Islet of Langerhans (tissue), 1 donor: ENCODE results near the gene TTC39B.
"Not testable (repeated sequence)": the region's sequence is repeated elsewhere in the genome, so short reads cannot be mapped to it uniquely, and the experiment has no call there.

Source experiments
- FAIRE-seq: peaks from one replicate; lab custom pipeline; 2011; peaks lifted over from hg19 to GRCh38; lab: Jason Lieb, UNC

TTC39B gene

DNA sequence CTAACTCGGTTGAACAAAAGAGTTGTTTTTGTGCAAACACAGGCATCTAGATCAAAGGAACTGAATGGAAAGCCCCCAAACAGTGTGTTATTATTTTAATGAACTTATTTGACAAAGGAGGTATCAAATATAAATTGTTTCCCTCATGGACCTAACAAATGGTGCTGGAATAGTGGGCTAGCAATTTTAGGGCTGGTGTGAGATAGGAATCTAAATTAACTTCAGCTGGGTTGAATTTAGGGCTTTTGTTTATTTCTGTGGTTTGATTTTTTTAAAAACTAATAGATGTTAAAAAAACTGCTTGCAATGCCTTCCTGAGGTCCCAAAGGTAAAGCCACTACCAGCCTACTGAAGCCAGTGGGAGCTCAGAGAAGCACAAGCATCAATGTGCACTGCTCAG is 42.1 kb downstream of the TTC39B start:
- FAIRE-seq = no peak

DNA sequence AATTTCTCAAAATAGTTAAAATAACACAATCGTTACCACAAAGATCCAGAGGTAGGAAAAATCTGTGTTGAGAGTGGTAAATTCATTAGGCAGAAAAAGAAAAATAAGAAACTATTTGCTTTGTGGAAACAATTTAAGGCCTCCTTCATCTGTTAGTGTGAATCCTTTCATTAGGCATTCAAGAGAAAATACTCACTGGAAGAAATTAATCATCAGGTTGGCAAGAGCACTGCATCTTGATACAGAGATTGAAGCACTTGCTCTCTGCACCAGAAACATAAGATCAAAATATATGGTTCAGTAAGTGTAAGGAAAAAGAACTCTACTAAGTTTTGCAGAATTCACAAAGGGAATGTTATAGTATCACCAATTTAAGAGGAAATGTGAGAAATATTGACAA is 44.4 kb downstream of the TTC39B start:
- FAIRE-seq = no peak

DNA sequence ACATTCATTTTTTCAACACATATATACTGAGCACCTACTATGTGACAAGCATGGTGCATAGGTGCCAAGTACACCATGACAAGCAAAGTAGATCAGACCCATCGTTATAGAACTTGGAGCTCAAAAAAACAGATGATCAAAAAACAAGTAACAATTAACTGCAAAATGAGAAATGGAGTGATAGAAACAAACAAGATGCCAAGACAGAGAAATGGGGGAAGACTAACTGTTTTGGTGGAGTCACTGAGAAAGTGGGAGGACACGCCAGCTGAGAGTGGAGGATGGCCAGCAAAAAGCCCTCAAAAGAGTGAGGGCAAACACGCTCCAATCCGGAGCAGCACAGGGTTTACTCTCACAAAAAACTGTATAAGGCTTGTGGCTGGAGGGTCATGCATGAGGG is 50.6 kb downstream of the TTC39B start:
- no peak for FAIRE-seq

DNA sequence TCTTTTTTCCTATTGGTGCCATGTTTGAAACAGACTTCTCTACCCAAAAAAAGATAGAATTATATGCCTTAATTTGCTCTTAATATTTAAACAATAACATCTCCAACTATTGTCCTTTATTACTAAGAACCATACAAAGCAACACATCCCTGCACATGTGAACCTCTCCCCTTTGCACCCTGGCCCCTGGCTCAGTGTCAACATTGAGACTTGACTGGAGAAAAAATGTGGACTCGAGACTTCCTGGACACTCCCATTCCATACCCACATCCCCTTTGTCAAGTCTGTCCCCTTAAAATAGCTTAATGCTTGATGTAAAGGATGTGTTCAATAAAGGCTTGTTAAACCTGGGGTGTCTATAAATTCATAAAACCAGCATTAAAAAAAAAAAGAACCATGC is 53.2 kb downstream of the TTC39B start:
- no peak for FAIRE-seq

DNA sequence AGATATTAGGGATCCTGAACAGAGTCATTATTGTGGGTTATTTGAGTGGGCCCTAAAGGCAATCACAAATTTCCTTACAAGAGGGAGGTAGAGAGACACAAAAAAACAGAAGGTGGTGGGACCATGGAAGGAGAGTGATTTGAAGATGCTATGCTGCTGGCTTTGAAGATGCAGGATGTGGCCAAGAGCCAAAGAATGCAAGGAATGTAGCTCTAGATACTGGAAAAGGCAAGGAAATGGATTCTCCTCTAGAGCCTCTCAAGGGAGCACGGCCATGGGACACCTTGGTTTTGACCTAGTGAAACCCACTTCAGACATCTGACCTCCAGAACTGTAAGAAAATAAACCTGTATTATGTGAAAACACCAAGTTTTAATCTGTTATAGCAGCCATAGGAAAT is 53.8 kb downstream of the TTC39B start:
- FAIRE-seq = no peak

DNA sequence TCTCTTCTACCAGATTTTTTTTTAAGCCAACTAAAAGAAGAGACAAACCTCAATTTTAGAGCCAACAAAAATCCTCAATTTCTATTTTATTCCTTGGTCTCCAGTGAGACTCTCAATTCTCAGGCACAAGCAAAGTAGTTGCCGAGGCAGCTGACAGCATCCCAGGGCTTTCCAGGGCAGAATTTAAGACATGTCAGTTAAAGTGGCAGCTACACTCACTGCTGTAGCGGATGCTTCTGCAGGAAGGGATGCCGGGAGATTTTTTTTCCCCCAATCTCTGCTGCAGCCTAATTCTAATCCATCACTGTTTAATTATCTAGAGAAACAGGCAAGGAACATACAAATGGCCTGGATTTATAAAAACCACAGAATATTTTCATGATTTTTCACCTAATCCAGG is 57.0 kb downstream of the TTC39B start:
- FAIRE-seq = no peak

DNA sequence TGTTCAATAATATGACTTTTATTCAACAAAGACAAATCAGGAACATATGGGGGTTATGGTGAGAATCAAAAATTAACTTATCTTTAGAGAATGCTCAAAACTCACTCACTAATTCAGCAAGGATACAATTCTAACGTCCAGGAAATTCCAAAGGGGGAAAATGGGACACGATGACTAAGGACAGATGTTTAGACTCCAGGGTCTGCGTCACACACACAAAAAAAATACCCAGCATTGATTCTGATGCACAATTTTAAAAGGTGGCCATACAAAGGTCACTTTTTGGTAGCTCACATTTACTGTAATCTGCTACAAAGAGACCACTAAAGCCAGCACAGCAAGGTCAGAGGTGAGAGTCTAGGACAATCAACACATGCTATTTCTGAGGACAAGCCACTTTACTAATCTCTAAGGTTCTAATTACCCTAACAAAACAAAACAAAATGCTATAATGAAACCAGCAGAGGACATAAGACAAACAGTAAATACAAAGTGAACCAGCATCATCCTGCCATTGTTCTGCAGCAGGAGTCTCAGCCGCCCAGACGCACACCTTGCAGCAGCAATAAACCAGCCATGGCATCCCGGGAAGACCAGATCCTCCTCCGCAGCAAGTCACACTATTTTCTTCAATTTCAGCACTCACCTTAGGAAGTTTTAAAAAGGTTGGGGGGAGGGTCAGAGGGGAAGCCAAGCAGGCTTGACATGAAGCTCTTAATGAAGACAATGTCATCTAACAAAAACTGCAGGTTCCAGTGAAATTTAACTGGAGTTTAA is 57.8 kb downstream of the TTC39B start:
- FAIRE-seq = no peak

DNA sequence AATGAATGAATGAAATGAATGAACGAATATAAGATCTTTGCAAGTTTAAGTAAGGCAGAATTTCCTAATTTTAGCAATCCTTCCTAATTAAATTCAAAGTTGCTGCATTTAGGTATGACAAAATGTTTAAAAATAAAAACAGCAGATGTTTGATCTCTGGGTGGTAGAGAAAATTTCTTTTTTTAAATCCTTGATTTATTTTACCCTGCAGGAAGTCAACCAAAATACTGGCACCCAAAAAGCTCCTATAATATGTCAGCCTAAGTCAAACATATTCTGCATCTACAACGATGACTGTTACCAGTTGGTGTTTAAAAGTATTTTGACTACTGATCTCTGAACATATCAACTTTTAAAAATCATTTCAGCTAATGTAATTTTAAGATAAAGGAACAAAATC is 58.4 kb downstream of the TTC39B start:
- FAIRE-seq = no peak

DNA sequence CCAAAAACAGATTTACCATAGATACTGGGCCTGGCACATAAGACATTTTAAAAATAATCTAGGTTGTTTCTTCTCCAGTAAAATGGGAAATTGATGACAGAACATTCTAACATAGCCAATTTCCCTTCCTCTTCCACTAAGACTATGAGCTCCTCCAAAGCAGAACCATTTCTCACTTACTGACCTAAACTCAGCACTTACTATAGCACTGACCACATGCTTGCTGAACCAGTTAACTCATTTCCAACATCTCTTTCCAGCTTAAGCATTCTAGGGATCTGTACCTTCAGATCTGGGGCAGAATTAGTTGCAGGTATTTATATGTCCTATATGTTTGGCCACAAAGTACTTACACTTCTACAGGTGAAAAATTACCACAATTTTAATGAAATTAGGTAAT is 58.9 kb downstream of the TTC39B start:
- no peak for FAIRE-seq

DNA sequence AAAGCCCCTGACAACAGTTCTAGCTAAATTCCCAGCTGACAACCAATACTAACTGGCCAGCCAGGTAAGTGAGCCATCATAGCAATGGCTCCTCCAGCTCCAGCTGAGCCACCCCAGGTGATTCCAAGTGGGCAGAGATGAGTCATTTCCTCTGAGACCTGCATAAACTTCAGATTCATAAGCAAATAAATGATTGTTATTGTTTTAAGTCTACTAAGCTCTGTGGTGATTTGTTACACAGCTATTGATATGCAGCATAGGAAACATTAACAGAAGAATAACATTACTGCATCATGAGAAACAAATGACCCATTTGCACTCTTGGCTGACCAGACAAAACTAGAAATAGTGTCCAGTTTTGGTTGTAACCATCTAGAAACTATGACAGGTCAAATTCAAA is 60.3 kb downstream of the TTC39B start:
- FAIRE-seq = no peak

DNA sequence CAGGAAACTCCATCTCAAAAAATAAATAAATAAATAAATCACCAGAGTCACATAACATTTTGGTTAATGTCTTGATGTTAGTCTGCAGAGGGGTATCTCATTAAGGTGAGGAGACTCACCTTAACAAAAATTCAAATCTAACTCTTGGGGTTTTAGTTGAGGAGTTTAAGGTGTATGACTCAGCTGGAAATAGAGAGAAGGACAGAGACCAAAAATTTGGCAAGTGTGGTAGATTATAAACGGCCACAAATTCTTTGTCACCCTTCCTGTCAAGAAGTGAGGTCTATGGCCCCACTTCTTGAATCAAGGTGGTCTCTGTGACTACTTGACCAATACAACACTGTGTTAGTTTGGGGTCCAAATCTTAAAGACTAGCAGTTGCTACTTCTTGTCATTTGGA is 60.8 kb downstream of the TTC39B start:
- no peak for FAIRE-seq

DNA sequence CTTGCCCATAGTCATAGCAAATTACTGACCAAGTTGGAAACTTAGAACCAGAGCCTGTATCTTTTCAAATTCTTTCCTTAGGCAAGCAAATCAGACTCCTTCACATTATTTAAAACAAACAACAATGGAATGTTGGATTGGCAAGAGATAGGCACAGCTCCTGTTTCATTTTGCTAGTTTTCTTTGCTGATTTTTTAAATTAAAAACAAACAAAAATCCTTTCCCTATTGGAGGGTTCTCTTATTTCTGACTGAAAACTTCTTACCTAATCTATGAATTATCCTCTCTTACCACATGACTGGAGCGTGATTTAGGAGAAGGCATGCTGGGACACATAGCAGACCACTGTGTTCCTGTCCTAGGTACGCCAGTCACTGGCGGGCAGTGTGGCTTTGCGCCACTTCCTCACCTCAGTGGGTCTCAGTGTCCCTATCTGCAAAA is 63.0 kb downstream of the TTC39B start:
- no peak for FAIRE-seq

DNA sequence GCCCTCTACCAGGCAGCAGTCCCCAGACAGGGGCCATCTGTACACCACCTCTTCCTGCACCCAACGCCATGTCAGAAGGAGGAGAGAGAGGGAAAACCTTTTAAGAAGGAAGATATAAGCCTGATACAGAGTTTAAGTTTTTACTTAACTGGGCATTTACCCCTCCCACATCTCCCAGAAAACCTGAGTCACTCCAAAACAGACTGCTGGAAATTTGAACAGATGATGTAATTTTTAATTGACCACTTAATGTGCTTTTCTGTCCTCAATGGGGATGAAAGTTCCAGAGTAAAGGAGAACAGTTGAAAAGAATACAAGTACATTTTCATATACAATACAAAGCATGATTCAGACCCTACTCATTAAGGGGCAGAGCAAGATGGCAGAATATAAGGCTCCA is 63.9 kb downstream of the TTC39B start:
- no peak for FAIRE-seq

DNA sequence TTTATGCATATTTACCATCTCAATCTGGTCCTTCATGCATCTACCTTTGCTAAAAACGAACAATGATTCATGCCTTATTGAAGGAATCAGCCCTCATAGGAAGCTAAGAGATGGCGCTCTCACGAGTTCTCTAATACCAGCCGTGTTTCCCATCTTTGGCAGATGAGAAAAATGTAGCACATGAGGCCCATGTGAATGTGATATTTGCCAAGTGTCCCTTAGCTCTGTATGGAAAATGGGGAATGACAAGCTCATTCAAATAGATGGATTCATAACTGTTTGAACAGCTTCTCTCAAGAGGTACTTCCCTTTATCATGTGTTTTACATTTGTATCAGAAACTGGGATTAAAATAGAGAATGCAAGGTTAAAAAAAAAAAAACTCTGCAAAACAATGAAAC is 66.1 kb downstream of the TTC39B start:
- no peak for FAIRE-seq

DNA sequence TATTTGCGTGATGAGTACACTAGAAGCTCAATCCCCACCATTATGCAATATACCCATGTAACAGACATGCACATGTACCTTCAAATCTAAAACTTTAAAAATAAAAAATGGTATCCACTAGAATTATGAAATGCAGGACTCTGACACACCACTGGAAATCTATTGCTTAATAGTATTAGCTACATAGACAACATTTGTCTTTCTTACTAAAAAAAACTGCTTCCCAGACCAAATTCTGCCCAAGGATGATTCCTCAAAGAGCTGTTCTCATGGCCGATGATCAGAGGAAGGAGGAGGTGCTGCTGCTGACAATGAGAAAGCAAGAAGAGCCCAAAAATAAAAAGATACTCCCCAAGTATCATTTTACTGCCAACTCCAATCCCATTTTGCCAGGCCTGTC is 67.2 kb downstream of the TTC39B start:
- no peak for FAIRE-seq

DNA sequence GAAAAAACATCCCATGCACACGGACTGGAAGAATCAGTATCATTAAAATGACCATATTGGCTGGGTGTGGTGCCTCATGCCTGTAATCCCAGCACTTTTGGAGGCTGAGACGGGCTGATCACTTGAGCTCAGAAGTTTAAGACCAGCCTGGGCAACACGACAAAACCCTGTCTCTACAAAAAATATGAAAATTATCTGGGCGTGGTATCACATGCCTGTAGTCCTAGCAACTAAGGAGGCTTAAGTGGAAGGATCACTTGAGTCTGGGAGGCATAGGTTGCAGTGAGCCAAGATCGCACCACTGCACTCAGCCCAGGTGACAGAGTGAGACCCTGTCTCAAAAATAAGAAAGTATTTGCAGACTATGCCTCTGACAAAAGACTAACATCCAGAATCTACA is 68.4 kb downstream of the TTC39B start:
- FAIRE-seq = no peak

DNA sequence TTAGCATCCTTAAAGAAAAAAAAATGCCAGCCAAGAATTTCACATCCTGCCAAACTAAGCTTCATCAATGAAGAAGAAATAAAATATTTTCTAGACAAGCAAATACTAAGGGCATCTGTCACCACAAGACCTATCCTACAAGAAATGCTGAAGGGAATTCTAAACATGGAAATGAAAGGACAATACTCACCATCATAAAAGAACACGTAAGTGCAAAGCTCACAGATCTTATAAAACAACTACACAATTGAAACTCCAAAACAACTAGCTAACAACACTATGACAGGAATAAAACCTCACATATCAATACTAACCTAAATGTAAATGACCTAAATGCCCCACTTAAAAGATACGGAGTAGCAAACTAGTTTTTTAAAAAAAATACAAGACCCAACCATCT is 71.4 kb downstream of the TTC39B start:
- no peak for FAIRE-seq

DNA sequence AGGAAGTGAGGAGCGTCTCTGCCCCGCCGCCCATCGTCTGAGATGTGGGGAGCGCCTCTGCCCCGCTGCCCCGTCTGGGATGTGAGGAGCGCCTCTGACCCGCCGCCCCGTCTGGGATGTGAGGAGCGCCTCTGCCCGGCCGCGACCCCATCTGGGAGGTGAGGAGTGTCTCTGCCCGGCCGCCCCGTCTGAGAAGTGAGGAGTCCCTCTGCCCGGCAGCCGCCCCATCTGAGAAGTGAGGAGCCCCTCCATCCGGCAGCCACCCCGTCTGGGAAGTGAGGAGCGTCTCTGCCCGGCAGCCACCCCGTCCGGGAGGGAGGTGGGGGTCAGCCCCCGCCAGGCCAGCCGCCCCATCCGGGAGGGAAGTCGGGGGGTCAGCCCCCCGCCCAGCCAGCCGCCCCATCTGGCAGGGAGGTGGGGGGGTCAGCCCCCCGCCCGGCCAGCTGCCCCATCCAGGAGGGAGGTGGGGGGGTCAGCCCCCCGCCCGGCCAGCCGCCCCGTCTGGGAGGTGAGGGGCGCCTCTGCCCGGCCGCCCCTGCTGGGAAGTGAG is 73.0 kb downstream of the TTC39B start:
- FAIRE-seq = not testable (repeated sequence)

DNA sequence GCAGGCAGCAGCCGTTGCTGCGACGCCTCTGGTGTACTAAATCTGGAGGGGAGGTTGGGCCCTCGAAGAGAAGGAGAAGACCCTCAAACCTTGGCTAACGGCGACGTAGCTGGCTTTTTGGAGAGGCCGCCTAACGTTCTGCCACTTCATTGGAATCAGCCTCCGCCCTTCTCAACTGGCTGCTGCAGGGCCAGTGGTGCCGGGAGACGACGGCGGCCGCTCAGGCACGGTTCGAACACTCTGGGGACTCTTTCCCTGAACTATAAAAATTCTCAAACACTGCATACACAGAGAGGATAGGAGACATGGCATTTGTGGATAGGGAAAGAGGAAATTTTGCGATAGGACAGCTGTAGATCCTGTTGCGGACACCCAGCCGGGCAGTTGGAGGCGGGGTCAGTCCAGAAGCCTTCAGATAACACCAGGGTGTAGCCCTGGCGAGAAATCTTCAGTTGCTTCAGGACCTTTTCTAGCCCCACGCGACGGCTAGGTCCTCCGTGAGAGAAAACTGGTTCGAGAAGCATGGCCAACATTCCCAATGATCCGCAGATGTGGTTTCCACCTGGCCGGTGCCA is 74.2 kb downstream of the TTC39B start:
- FAIRE-seq = not testable (repeated sequence)

DNA sequence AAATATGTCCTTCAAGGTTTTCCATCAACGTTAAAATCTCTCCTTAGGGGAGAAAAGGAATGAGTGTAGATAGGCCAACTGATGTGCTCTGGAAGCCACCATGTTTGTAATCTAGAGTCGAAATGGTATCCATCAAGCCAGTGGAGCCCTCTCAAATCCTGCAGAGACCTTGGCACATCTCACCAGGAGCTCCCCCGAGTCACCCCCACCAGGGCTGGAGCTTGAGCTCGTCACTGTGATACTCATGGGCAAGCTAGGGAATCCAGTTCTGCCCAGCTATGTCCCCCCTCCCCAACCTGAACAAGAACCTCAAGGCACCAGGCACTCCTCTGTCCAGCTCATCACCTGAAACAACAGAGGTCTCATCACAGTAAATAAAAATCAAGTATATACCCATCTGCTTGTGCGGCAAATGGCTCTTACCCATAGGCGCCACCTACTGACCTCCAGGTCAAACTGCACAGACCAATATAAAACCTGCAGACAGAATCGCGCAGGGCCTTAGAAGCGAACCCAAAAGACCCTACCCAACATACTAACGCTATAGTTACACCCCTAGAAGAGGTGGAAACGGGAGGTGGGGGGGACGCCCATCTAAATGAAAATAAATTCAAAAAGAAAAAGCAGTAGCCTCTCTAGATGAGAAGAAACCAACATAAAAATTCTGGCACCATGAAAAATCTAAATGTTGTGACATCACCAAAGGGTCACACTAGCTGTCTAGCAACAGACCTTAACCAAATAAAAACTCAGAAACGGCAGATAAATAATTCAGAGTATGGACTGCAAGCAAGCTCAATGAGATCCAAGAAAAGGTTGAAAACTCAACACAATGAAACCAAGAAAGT is 75.0 kb downstream of the TTC39B start:
- FAIRE-seq = no peak

DNA sequence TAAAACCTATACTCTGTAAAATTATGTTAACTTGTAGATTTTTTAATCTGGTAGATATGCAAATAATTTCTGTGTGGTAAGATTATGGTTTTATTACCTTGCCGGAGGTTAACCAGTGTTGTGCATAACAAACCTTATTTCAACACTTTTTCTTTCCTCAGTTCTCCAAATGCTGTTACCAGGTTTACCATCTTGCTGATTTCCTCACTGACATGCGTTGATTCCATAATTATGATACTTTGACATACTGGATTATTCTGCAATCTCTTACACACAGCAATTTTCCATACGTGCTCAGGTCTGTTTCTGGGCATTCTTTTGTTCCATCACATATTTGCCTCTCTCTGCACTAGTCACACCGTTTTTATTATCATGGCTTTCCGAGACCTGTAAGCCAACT is 77.6 kb downstream of the TTC39B start:
- no peak for FAIRE-seq

DNA sequence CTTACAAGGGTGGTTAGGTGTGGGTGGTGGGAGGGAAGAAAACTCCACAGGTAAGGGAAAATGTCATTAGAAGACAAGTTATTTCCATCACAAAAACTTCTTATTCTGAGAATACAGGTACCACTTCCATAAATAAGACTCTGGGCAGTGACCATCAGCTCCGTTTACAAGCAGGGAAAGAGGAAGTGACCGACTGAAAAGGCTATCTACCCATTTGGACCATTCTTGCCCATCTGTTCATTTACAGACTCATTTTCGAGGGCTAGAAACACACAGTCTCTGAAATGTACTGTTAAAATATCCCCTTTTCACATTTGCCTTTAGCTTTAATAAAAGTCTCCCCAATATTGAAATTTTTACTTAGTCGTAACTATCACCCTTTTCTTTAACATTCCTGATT is 79.5 kb downstream of the TTC39B start:
- FAIRE-seq = no peak

DNA sequence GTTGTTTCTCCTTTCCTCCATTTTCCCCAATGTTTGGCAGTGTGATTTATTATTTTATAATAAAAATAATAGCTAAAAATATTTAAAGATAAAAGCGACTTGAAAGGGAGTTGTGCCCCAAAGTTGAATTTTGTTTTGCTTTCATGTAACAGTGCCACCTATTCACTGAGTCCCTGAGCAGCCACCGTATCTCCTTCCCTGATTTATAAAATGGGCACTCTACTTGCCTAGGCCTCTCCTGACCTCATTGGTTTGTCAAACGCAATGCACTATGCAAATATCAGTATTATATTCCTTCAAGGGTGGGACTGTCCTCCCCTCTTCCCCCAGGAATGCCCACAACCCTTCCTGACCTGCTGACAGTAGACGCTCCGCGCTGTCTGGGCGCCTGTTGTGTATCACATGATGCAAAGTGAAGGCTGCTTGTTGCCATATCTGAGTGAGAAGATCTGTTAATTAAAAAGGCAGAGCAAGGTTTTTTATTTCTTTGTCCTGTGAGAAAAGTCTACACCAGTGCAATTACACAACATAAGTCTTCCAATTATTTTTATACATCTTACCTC is 81.4 kb downstream of the TTC39B start:
- FAIRE-seq = no peak
